HG03457 (cell line): ENCODE results near the gene SLITRK4.

ENCODE experiments used
- ATAC-seq: cut with Tn5 transposase; IDR thresholded peaks from one replicate; pipeline ENCODE4 v1.9.1; 2021; ENCODE audit warnings: moderate number of reproducible peaks; ENCODE audit not compliant: unreplicated experiment

Gene SLITRK4

GRCh38 chrX:143635915-143636314, at the start of gene SLITRK4:
Gene SLITRK4, minus strand, starts transcription at chrX:143636101. Its CDS starts 4,993 bp downstream, at chrX:143631108.
- ATAC-seq: no peak

GRCh38 chrX:143683486-143683885, 47.6 kb upstream of the SLITRK4 start:
- no peak for ATAC-seq

- no peak for ATAC-seq
Observed at GRCh38 chrX:143674926-143675325, 39.0 kb upstream of the SLITRK4 start.

- ATAC-seq: no peak
Observed at GRCh38 chrX:143669395-143669794, 33.5 kb upstream of the SLITRK4 start.

- no peak for ATAC-seq
Observed at GRCh38 chrX:143664302-143664701, 28.4 kb upstream of the SLITRK4 start.

GRCh38 chrX:143663755-143664154, 27.9 kb upstream of the SLITRK4 start:
- no peak for ATAC-seq

GRCh38 chrX:143661286-143661685, 25.4 kb upstream of the SLITRK4 start:
- no peak for ATAC-seq

GRCh38 chrX:143648705-143649104, 12.8 kb upstream of the SLITRK4 start:
- no peak for ATAC-seq

GRCh38 chrX:143642426-143642825, 6.5 kb upstream of the SLITRK4 start:
- ATAC-seq: no peak

GRCh38 chrX:143636831-143637230, 930 bp upstream of the SLITRK4 start:
- ATAC-seq: no peak

GRCh38 chrX:143634663-143635455, 1.0 kb downstream of the SLITRK4 start:
- ATAC-seq: no peak

- ATAC-seq: no peak
Observed at GRCh38 chrX:143634309-143634662, 1.6 kb downstream of the SLITRK4 start.

- no peak for ATAC-seq
Observed at GRCh38 chrX:143633461-143634308, 2.2 kb downstream of the SLITRK4 start.

GRCh38 chrX:143632625-143633410, 3.1 kb downstream of the SLITRK4 start:
- ATAC-seq: no peak

GRCh38 chrX:143623657-143624056, 12.2 kb downstream of the SLITRK4 start:
- ATAC-seq: no peak

GRCh38 chrX:143621276-143621675, 14.6 kb downstream of the SLITRK4 start:
- no peak for ATAC-seq

GRCh38 chrX:143615851-143616250, 20.1 kb downstream of the SLITRK4 start:
- no peak for ATAC-seq

GRCh38 chrX:143601809-143602208, 34.1 kb downstream of the SLITRK4 start:
- no peak for ATAC-seq

GRCh38 chrX:143581240-143581639, 54.7 kb downstream of the SLITRK4 start:
- no peak for ATAC-seq

GRCh38 chrX:143580266-143580665, 55.6 kb downstream of the SLITRK4 start:
- ATAC-seq: no peak
